ENCODE measurements around the gene MYO5B.

Gene MYO5B

GRCh38 chr18:49901862-49902340 is 293.0 kb downstream of the MYO5B start:
- no peaks in the 10 kb centered on the region for H3K27me3 ChIP-seq (ENCODE audit: control insufficient read depth, low read length)
- no peaks in the 10 kb centered on the region for H3K9me3 ChIP-seq (ENCODE audit: control insufficient read depth, insufficient read depth, low read length)
- H3K27ac ChIP-seq (ENCODE audit: low read depth, low read length), result no peak overlapping the region
- no peaks in the 10 kb centered on the region for H3K36me3 ChIP-seq (ENCODE audit: control insufficient read depth, low read length)
- no peaks in the 10 kb centered on the region for H3K9me2 ChIP-seq (replicated peaks; ENCODE audit: control insufficient read depth, low read length)
- no peaks in the 10 kb centered on the region for H4K20me1 ChIP-seq (ENCODE audit: control insufficient read depth, insufficient read depth, low read depth, low read length)
- no peaks in the 10 kb centered on the region for H3F3A ChIP-seq (ENCODE audit: control insufficient read depth, insufficient read depth)
- no peak for TF ChIP-seq EZH2phosphoT487 (IDR thresholded peaks at IDR 0.05; ENCODE audit: borderline replicate concordance, low read length)
- no peak for TF ChIP-seq CTCF (IDR thresholded peaks at IDR 0.05; ENCODE audit: low read depth, low read length, poor library complexity, severe bottlenecking)
- H3K4me3 ChIP-seq (ENCODE audit: low read length), result no peak overlapping the region
- H3K4me1 ChIP-seq (ENCODE audit: control insufficient read depth, low read length), result no peaks in the 10 kb centered on the region
- no peaks in the 10 kb centered on the region for H3K79me2 ChIP-seq (ENCODE audit: control insufficient read depth, low read length)
- no peak overlapping the region for H3K4me2 ChIP-seq (ENCODE audit: low read length)

DNA sequence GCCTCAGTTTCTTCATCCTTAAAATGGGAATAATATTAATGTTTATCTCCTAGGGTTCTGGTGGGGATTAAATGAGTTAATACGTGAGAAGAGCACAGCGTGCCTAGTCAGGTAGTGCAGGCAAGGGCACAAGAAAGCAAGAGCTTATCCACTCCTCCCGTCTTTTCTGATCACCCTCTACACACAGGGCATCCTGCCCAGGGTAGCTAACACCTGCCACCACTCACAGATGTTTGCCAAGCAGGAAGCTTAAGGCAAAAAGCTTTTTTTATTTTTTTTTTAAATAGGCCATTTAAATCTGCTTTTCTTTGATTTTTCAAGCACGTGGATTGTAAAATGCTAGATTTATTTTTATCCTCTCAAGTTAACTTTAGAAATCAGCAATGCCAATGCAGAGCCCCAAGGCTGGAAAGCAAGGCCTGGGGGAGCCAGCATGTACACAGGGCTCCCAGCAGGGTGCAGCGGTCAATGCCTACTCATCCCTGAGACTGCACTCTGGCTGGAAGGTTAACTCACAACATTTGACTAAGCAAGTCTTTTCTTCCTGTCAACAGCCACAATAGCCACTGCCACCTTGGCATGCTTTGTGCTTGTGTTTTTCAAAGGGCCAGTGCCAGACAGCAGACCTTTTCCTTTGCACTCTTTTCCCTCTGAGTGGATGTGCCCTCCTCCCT is 295.2 kb downstream of the MYO5B start:
- Histone ChIP-seq H3K9me2 (replicated peaks; ENCODE audit: control insufficient read depth, low read length) (no peaks in the 10 kb centered on the region), H4K20me1 (ENCODE audit: control insufficient read depth, insufficient read depth, low read depth, low read length) (no peaks in the 10 kb centered on the region), H3K79me2 (ENCODE audit: control insufficient read depth, low read length) (no peaks in the 10 kb centered on the region), H3K27me3 (ENCODE audit: control insufficient read depth, low read length) (no peaks in the 10 kb centered on the region), H3K4me3 (ENCODE audit: low read length) (no peak overlapping the region), H3K4me2 (ENCODE audit: low read length) (no peak overlapping the region), H3K36me3 (ENCODE audit: control insufficient read depth, low read length) (no peaks in the 10 kb centered on the region), H3K4me1 (ENCODE audit: control insufficient read depth, low read length) (no peaks in the 10 kb centered on the region), H3K27ac (ENCODE audit: low read depth, low read length) (no peak overlapping the region), H3K9me3 (ENCODE audit: control insufficient read depth, insufficient read depth, low read length) (no peaks in the 10 kb centered on the region), H3F3A (ENCODE audit: control insufficient read depth, insufficient read depth) (no peaks in the 10 kb centered on the region)
- TF ChIP-seq CTCF (IDR thresholded peaks at IDR 0.05; ENCODE audit: low read depth, low read length, poor library complexity, severe bottlenecking) (no peak), EZH2phosphoT487 (IDR thresholded peaks at IDR 0.05; ENCODE audit: borderline replicate concordance, low read length) (no peak)

- no peaks in the 10 kb centered on the region for H3K9me2 ChIP-seq (replicated peaks; ENCODE audit: control insufficient read depth, low read length)
- H3K9me3 ChIP-seq (ENCODE audit: control insufficient read depth, insufficient read depth, low read length), result no peaks in the 10 kb centered on the region
- H3K79me2 ChIP-seq (ENCODE audit: control insufficient read depth, low read length), result no peaks in the 10 kb centered on the region
- H3K4me2 ChIP-seq (ENCODE audit: low read length), result no peak overlapping the region
- no peak overlapping the region for H3K27ac ChIP-seq (ENCODE audit: low read depth, low read length)
- no peaks in the 10 kb centered on the region for H4K20me1 ChIP-seq (ENCODE audit: control insufficient read depth, insufficient read depth, low read depth, low read length)
- H3K4me1 ChIP-seq (ENCODE audit: control insufficient read depth, low read length), result no peaks in the 10 kb centered on the region
- H3K27me3 ChIP-seq (ENCODE audit: control insufficient read depth, low read length), result no peaks in the 10 kb centered on the region
- no peaks in the 10 kb centered on the region for H3K36me3 ChIP-seq (ENCODE audit: control insufficient read depth, low read length)
- H3F3A ChIP-seq (ENCODE audit: control insufficient read depth, insufficient read depth), result no peaks in the 10 kb centered on the region
- TF ChIP-seq CTCF (IDR thresholded peaks at IDR 0.05; ENCODE audit: low read depth, low read length, poor library complexity, severe bottlenecking) (no peak), EZH2phosphoT487 (IDR thresholded peaks at IDR 0.05; ENCODE audit: borderline replicate concordance, low read length) (no peak)
- no peak overlapping the region for H3K4me3 ChIP-seq (ENCODE audit: low read length)
Measured at GRCh38 chr18:49898421-49898820, 296.5 kb downstream of the MYO5B start.

Measured in DOHH2 (cell line).